Activated naive CD4-positive, alpha-beta T cell treated with Interleukin-2 at 50 U/mL for 16 hours (primary cell): Measurements from ENCODE around the gene ABCD4.
A peak's percentile ranks its signal among the peaks of the same experiment; 100 is the strongest.

ENCODE experiments used
- DNase-seq: peaks from one replicate; pipeline ENCODE4 v3.0.0-alpha.2; 2020

The ABCD4 gene

DNA sequence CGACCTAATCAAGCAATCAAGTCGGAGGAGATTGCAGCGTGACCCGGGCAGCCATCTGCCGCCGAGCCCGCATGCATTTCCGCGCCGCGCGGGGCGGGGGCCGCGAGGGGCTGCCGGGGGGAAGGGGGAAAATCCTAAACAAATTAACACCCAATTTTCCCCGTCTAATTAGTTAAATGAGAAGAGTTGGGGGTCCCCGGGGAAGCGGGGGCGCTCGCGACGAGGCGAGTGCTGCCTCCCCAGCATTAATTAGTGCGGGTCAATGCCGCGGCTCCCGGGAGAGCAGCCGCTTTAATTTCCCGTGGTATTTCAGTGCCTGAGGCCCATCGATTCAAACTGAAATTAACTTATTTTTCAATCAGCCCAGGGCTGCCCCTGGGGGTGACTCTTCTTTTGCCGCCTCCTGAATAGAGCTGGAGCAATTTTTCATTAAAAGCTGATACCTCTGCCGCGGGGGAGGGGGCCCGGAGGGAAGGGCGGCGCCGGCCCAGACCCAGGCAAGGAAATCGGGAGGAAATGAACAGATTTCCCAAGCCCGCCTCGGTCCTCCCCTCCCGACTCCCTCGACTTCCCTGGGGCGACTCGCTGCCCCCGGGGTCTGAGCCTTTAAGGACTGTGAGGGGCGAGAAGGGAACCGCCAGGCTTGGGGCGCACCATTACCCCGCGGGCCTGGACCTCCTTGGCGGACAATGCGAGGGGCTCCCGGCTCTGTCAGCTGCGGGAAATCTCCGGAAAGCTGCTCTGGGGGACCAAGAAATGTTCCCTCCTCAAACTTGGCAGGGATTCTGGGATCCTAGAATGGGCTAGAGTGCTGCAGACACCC is 44.6 kb downstream of the ABCD4 start:
- DNase-seq, result no peak

DNA sequence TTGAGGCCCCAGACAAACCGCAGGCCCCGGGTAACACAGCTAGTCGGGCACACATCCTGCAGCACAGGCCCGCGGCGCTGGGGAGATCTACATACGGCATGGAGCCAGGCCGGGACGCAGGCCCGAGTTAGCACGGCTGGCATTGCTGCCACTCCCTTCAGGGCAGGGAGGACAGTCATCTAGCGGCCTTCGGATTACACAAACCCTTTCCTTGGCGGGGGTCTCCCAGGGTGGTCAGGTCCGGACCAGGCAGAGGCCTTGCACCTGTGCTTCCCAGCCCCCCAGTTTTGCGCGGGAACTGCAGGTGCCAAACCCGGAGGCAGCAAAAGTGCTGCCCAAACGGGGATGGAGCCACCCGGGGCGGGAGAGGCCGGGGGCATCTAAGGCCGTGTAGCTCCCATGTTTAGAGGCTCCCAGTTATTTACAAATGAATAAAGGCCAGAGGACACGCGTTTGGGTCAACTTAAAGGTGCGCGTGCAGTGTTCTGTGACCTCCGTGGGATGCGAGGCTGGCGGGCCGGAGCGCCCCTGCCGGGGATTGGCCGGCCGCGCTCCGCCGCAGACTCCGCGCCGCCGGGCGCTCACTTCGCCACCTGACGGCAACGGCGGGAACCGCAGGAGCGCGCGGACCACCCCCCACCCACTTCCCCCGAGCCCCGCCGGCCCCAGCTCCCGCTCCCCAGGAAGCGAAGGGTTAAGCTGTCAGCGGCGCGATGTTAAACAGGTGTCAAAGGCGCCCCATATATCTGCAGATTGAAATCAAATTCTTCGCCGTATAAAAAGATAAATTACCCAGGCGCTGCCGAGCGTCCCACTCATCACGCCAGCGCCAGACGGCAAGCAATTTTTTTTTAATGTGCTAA is 45.4 kb downstream of the ABCD4 start:
- DNase-seq, result peak; percentile 65

DNA sequence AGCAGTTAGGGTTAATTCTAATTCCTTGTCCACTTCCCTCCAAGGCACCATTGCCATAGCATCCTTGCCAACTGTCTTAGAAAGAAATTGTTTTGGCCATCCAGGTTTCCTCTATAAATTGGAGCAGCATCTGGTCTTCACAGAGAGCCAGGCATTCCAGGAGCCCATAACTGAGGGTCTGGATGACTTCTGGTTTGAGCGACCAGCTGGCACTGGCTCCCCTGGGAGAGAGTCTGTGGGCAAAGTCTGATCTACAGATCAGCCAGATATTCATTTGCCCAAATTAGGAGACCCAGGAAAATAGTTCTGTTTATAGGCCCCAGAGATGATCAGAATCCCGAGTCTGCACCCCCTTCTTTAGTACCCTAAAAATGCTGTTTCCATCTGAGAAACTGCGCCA is 47.5 kb downstream of the ABCD4 start:
- DNase-seq, result no peak

DNA sequence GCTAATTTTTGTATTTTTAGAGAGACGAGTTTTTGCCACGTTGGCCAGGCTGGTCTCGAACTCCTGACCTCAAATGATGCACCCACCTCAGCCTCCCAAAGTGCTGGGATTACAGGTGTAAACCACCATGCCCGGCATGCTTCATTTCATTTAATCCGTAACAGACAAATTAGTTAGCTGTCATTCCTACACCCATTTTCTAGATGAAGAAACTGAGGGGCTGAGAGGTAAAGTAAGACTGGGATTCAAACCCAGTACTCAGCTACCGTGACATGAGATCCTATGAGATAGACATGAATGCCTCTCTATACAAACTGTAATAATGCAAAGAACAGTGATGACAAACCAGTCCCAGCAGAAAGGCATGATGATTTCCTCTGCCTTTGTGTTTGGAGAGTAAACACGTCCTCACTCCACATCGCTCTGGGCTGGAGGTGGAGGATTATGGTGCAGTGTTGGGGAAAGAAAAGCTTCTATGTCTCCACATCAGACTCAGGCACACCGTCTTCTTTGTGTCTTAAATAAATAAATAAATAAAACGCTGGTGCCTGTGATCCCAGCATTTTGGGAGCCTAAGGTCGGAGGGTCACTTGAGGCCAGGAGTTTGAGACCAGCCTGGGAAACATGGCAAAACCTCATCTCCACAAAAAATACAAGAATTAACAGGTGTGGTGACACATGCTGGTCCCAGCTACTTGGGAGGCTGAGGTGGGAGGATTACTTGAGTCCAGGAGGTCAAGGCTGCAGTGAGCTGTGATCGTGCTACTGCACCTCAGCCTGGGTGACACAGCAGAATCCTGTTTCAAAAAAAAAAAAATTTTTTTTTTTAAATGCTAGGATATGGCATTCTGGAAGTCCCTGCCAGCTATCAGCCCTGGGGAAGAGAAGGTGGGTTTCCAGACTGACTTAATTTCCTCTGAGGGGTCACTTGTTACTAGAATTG is 53.0 kb downstream of the ABCD4 start:
- no peak for DNase-seq

DNA sequence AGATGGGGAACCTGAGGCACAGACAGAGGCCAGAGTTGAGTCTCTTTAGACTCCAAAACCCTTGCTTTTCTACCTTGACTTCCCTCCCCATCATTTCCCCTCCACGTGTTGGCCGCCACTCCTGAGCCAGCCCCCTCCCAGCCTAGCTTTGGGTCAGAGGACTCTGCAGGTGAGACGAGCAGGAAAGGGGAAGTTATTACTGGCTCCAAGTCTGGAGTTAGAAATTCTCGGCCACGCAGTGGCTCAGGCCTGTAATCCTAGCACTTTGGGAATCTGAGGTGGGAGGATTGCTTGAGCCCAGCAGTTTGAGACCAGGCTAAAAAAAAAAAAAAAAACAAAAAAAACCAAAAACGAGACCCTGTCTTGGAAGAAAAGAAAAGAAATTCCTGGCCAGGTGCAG is 54.7 kb downstream of the ABCD4 start:
- DNase-seq, result no peak

DNA sequence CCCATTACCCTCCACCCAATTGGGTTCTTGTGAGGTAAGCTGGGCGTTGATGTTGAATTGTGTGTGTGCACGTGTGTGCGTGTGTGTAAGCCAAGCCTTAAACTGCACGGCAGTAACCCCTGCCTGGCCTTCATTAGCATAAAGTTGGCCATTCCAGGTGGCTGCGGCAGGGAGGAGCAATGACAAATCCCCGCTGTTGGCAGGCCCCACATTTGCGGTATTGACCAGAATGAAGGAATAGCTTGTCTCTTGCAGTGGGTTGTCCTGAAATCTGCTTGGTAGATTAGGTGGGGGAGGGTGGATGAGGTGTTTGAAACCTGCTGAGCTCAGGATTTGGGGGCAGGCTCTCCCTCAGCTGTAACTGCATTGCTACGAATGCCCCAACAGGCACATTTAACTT is 56.2 kb downstream of the ABCD4 start:
- DNase-seq, result no peak

DNA sequence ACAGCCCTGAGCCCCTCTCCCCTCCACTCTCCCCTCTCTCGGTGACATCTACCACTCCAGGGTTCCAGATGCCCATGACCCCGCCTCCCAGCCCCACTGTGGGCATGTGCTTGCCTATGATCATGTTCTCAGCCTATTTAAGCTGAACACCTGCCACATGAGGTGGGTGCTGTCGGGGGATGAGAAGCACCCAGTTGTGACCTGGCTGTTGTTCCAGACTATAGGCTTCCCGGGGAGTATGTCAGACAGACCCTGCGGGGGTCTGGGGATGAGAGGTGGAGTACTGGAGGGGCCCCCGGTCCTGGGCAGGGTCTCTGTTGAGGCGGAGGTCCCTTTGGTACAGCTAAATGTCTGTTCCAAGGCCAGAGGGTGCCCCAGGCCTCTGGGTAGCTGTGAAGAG is 57.4 kb downstream of the ABCD4 start:
- DNase-seq, result no peak

DNA sequence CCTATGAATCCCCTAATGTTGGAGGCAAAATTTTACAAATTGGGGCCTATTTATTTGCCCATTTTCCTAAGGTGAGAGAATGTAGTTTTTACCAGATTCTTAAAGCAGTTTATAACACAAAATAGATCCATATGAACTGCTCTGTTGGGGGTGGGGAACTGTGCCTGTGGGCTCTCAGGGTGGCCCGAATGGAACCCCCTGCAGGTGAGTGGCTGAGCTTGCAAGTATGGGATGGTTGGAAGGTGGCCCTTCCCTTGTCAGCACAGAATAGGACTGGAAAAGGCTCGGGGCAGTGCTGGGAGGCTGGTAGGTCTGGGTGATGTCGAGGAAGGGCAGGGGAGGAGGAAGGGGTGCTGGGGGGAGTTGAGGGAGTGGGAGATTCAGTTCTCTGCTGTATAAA is 58.6 kb downstream of the ABCD4 start:
- no peak for DNase-seq

DNA sequence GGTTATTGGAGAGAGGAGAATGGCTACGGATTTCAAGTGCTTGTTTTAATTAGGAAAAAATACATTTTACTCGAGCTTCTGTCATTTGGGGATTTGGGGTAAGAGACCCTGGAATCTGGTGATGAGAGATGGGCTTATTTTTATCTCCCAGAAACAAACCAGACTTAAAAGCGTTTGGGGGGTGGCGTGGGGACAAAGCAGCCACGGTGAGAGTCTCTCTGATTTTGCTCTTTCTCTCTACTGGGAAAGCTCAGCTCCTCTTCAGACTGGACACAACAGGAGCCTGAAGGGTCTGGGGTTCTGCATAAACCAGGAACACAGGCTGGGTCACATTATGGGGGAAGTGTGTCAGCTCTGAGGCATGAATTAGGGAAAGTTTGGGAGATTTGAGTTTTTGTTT is 59.7 kb downstream of the ABCD4 start:
- no peak for DNase-seq

DNA sequence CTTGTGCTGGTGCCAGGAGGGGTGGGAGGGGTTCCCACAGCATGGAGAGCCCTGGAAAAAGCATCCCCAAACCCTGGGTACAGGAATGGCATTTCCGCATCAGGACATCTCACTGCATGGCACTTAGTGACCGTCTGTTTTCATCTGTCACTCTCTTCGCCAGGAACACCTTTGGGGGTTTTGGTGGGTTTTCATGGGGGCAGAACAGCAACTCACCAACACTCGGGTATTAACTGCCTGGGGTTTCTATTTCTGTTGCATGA is 60.0 kb downstream of the ABCD4 start:
- no peak for DNase-seq

DNA sequence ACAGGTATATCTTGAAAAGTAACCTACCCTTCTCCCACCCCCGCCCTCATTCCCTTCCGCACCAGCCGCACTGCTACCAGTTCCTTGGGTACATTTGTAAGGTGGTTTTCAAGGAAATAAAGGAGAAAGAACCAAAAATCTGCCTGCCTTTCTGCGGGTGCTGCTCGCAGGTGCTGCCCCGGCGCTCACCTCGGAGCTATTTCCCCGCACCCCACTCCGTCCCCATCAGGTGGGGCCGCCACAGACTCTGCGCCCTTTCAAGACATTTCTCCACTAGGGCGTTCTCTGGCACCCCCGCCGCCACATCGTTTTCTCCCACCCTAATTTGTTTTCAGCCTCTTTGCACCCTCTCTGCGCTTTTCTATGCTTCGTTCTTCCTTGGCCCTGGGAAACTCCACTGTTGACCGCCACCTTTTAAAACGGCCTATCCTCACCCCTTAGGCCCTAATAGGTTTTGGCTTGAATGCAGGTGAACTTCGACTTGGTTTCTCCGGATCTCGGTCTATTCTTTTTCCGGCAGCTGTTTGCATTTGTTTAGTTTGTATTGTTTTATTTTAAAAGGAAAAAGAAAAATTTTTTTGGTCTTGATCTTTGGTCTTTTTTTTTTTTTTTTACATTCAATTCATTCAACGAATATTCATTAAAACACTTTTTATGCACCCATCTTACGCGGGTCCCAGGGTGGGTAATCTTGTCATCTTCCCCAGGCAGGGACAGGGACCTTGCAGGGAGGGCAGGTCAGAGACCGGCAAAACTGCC is 60.5 kb downstream of the ABCD4 start:
- no peak for DNase-seq

DNA sequence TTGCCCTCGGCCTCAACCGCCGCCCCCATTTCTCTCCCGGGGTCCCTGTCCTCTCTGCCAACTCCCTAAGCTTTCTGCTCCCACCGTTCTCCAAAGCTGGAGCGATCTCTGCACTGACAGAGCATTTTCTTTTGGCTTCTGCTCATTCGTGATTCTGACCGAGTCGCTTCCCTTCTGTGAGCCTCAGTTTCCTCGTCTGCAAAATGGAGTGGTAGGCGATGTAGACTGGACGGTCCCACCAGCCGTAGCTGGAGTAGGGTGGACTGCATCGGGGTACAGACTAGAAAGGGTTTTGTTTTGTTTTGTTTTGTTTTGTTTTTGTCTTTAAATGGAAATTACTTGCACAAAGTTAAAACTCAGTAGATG is 61.1 kb downstream of the ABCD4 start:
- no peak for DNase-seq

DNA sequence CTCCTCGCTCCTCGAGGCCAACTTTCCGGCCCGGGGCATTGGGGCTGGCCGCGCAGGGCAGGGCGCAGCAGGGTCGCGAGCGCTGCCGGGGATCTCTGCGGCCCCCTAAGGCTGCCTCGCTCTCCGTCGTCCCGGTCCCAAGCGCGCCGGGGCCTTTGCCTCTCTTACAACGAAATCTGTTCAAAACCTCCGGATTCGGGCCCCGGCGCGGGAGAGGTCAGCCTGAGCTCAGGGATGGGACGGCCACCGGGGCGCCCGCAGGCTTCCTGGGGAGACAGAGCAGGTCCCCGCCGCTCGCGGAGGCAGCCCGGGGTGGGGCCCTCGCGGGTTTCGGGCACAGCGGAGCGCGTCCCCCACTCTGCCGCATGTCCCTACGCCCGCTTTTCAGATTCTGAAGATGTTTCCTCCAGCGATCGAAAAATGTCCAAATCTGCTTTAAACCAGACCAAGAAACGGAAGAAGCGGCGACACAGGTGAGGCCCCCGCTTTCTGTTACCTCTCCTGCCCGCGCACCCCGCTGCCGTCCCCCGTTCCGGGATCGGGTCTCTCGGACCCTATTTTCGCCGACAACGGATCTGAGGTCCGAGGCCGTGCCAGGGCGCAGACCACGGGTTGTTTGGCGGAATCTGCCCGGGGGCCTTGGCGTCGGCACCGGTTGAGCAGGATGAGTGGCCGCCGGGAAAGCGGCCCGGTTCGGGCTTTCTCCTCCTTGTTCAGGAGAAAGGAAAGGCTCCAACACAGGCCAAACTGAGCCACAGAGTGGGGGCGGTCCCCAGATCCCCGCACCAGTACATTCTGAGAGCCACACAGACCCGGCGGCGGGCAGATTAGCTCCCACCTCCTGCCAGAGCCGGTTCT is 61.7 kb downstream of the ABCD4 start:
- DNase-seq, result no peak

DNA sequence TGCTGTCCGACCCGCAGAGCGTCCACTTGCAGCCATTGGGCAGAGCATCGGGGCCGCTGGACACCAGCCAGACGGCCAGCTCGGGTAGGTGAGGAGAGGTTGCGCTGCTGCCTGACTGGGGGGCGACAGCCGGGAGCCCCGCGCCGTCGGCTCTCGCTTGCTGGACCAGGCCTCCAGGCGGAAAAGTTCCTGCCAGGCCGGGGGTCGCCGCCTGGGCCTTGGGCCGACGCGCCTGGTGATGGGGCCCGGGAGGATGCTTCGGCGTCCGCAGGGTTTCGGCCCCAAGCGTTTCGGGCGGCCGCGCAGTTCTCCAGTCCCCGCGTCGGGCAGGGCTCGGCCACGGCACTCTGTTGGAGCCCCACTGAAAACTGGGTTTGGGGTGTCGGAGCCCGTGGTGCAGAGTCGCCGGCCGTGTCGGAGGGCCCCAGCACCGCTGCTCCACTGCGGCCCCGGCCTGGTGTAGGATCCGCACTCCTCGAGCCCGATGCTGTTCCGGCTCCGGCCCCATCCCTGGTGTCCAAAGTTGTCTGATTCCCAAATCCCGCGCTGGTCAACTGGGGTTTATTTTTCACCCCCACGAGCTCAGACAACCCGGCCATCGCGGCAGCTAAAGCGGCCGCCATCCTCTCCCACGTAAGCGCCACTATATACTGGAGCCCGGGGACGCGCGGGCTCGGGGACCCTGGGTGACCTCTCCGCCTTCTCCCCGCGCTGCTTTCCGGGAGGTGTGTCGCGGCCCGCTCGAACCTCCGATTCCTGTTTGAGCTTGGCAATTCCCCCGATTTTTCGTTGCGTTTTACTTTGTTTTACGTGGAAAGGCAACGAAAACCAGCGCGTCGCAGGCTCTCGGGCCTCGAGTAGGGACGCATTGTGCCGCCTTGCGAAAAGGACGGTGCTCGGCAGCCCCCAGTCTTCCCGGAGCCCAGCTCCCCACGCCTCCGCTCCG is 62.6 kb downstream of the ABCD4 start:
- DNase-seq, result no peak

DNA sequence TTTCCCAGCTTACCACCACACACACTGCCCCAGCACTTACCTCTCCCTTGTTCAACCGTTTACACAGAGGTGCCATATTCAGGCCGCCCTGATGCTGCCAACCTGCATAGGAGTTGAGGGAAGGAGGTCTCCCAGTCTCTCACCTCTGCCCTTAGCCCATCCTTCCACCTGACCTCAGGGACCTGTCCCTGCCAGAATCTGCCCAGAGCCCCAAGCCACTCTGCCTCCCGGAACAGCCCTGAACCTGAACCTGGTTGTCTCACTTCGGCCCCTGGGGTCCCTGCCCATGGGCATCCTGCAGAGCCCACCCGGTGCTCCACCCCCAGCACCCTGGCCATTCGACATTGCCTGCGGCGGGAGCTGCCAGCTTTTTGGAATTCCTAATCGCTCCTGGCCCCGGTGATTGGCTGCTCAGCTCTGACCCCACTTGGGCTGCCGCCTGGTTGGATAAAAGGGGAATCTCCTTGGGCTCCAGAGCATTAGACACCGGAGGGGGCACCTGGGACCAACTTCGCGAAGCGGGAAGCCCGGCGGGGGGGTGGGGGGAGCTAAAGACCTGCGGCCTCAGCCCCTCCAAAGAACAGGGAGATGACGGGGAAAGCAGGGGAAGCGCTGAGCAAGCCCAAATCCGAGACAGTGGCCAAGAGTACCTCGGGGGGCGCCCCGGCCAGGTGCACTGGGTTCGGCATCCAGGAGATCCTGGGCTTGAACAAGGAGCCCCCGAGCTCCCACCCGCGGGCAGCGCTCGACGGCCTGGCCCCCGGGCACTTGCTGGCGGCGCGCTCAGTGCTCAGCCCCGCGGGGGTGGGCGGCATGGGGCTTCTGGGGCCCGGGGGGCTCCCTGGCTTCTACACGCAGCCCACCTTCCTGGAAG is 63.5 kb downstream of the ABCD4 start, which contains the start of gene VSX2:
Gene VSX2, plus strand, starts transcription at position 476 of the 874 bp plus-strand sequence. Its CDS starts 113 bp downstream, at position 589.
- no peak for DNase-seq

DNA sequence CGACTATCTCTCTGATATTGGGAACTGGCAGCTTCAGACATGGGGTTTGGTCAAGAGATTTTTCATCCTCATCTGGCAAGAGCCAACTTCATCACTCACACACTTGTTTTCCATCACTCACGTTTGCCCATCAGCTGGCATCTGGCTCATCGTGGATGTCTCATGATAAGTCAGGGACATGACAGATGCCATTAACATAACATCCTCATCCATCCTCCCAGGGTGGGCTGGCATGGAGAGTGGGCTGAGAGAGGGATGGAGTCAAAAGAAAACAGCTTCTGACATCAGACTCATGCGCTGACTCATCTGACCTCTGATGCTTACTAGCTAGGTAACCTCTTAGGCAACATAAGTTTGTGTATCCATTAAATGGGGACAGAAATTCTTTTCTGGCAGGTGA is 65.3 kb downstream of the ABCD4 start:
- no peak for DNase-seq
